Heart left ventricle (tissue), 13 donors: ENCODE results near the gene POMC.
"Not testable (repeated sequence)": the region's sequence is repeated elsewhere in the genome, so short reads cannot be mapped to it uniquely, and the experiment has no call there.

Experiments used
- CTCF ChIP-seq, 12 donors: fragments of 200-600 bp; sonication (generic) in 4 of 12; IDR thresholded peaks; one replicate each; pipeline versions ENCODE4 v1.5.0 to v1.8.0; 2018 to 2022; ENCODE audit warnings: antibody characterized with exemption in 12 of 12, mild to moderate bottlenecking in 5 of 12
- POLR2A ChIP-seq, 2 donors: fragments of 450-650 bp; IDR thresholded peaks; one replicate each; pipeline ENCODE4 v1.6.1; 2017; ENCODE audit warnings: antibody characterized with exemption in 2 of 2, mild to moderate bottlenecking in 2 of 2, moderate library complexity in 2 of 2
- donor health status: ischemic (EF 13 %, LVEDD 7.1; RV severe dilation, severe dysfunction).
- donor health status: DM: no; HTN: yes; CAD: no.
- donor health status: DM: no; HTN: no; CAD: no.
- donor health status: ischemic (EF 25% LVEDD 6.9; RV normal size, moderate dysfunction).
- donor health status: ischemic (EF 25% LVEDD 5.7; RV mildly dilated, moderate dysfunction).
- donor health status: ischemic (EF 35%, LVEDD 5.7; RV mildly dilated, moderate dysfunction).
- donor health status: nonischemic (EF 11% LVEDD 7.7; RV severe dilation, severe dysfunction).
- donor health status: DM: yes; HTN: yes; CAD: no.
- donor health status: PGD.
- donor health status: ischemic (EF 29% LVEDD 5.4; RV normal size, mild dysfunction).
- donor health status: nonischemic (EF 23%, LVEDD 6.1; RV moderate dilation, normal function).

- TF ChIP-seq CTCF, POLR2A (IDR thresholded peaks at IDR 0.05): not testable (repeated sequence)
Measured at GRCh38 chr2:25127071-25127470, 41.3 kb downstream of the POMC start.
